Bronchial epithelial cell (primary cell): ENCODE measurements around the gene SLC2A10. TPM values are rescaled to one million over a fixed set of nuclear protein-coding genes. Genes with fewer than 3 reads are reported as not detected.

Experiments used
- DNase-seq: peaks from one replicate; pipeline ENCODE4 v3.0.0-alpha.2; 2010; ENCODE audit warnings: low read depth
- FAIRE-seq: peaks from 2 replicates; lab custom pipeline; 2011; peaks lifted over from hg19 to GRCh38; lab: Jason Lieb, UNC
- H3K27me3 ChIP-seq: 2 replicates; pipeline ENCODE4 v1.5.1; 2011; ENCODE audit warnings: low read length; ENCODE audit not compliant: control insufficient read depth, insufficient read depth
- H3K36me3 ChIP-seq: 2 replicates; pipeline ENCODE4 v1.5.1; 2011; ENCODE audit warnings: low read length; ENCODE audit not compliant: control insufficient read depth, insufficient read depth
- H3K4me3 ChIP-seq: 2 replicates; pipeline ENCODE4 v1.5.1; 2011; ENCODE audit warnings: mild to moderate bottlenecking, low read depth, low read length, control low read depth
- CTCF ChIP-seq: IDR thresholded peaks from 2 replicates; pipeline ENCODE4 v1.5.1; 2011; ENCODE audit warnings: mild to moderate bottlenecking, moderate library complexity, low read length, control low read depth, inconsistent platforms; ENCODE audit not compliant: insufficient read depth, severe bottlenecking
- total RNA-seq: library from RNA; depleted of rRNA; stranded (reverse); fragments of >200 nt; gene quantifications from 2 replicates; pipeline ENCODE4 v1.2.1, GENCODE V29; 2014

SLC2A10 gene
- total RNA-seq, 1 donor from 2014 or later = 19.2 TPM

GRCh38 chr20:46773680-46774079 is 64.2 kb downstream of the SLC2A10 start:
- DNase-seq = no peak
- no peak for TF ChIP-seq CTCF
- H3K4me3 ChIP-seq = no peak overlapping the region
- no peaks in the 10 kb centered on the region for H3K36me3 ChIP-seq
- FAIRE-seq = no peak
- H3K27me3 ChIP-seq = no peaks in the 10 kb centered on the region

- FAIRE-seq = no peak
- Histone ChIP-seq H3K4me3 (no peak overlapping the region), H3K27me3 (no peaks in the 10 kb centered on the region), H3K36me3 (no peaks in the 10 kb centered on the region)
- DNase-seq = no peak
- TF ChIP-seq CTCF = no peak
Observed at GRCh38 chr20:46774236-46774635, 64.8 kb downstream of the SLC2A10 start.

GRCh38 chr20:46774943-46775560 is 65.6 kb downstream of the SLC2A10 start:
- H3K27me3 ChIP-seq = no peaks in the 10 kb centered on the region
- no peaks in the 10 kb centered on the region for H3K36me3 ChIP-seq
- no peak overlapping the region for H3K4me3 ChIP-seq
- DNase-seq (peak; percentile 10), FAIRE-seq (no peak)
- no peak for TF ChIP-seq CTCF

GRCh38 chr20:46775806-46776205 is 66.4 kb downstream of the SLC2A10 start:
- no peak for DNase-seq
- TF ChIP-seq CTCF = no peak
- Histone ChIP-seq H3K27me3 (no peaks in the 10 kb centered on the region), H3K36me3 (no peaks in the 10 kb centered on the region), H3K4me3 (no peak overlapping the region)
- no peak for FAIRE-seq

DNA sequence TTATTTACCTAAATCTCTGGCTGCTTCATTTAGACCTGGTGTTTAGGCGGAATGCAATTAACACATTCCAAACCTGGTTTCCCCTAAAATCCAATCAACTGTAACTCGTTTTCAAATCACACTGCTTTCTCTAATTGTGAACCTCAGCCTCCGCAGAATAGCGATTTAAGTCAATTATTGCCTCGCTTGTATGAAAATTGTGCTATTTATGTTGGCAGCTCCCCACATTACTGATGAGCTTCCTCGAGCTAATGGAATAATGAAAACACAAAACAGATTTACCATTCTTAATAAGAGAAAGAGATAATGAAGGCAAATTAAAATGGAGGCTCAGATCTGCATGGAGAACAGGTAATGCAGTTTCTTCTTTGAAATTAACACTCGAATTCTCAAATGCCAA is 67.9 kb downstream of the SLC2A10 start:
- Histone ChIP-seq H3K4me3 (no peak overlapping the region), H3K27me3 (no peaks in the 10 kb centered on the region), H3K36me3 (no peaks in the 10 kb centered on the region)
- no peak for TF ChIP-seq CTCF
- no peak for DNase-seq
- no peak for FAIRE-seq

- DNase-seq (no peak), FAIRE-seq (no peak)
- Histone ChIP-seq H3K4me3 (no peak overlapping the region), H3K36me3 (no peaks in the 10 kb centered on the region), H3K27me3 (no peaks in the 10 kb centered on the region)
- no peak for TF ChIP-seq CTCF
Observed at GRCh38 chr20:46779831-46780230, 70.4 kb downstream of the SLC2A10 start.
